ENCODE data around the gene CXCL1.

Gene CXCL1

GRCh38 chr4:73862322-73862721, 6.9 kb upstream of the CXCL1 start:
- TF ChIP-seq CTCF (conservative IDR thresholded peaks at IDR 0.05), result no peak
- H3K27ac ChIP-seq, result no peak overlapping the region

GRCh38 chr4:73864365-73864764, 4.8 kb upstream of the CXCL1 start:
- TF ChIP-seq CTCF (conservative IDR thresholded peaks at IDR 0.05), result peak; percentile 99
- peak overlapping the region; percentile 1; the same call in 1 of the 2 replicates for H3K27ac ChIP-seq

GRCh38 chr4:73864961-73865360, 4.2 kb upstream of the CXCL1 start:
- H3K27ac ChIP-seq, result peak overlapping the region; percentile 1; the same call in 1 of the 2 replicates
- TF ChIP-seq CTCF (conservative IDR thresholded peaks at IDR 0.05), result no peak

- no peak for TF ChIP-seq CTCF (conservative IDR thresholded peaks at IDR 0.05)
- no peak overlapping the region for H3K27ac ChIP-seq
Measured at GRCh38 chr4:73865431-73866096, 3.6 kb upstream of the CXCL1 start.

- TF ChIP-seq CTCF (conservative IDR thresholded peaks at IDR 0.05), result no peak
- H3K27ac ChIP-seq, result no peak overlapping the region
Measured at GRCh38 chr4:73866246-73866645, 2.9 kb upstream of the CXCL1 start.

- peak; percentile 72 for TF ChIP-seq CTCF (conservative IDR thresholded peaks at IDR 0.05)
- no peak overlapping the region for H3K27ac ChIP-seq
Measured at GRCh38 chr4:73867783-73868182, 1.4 kb upstream of the CXCL1 start.

GRCh38 chr4:73868206-73869129, 725 bp upstream of the CXCL1 start:
- peak overlapping the region; percentile 55; the same call in 1 of the 2 replicates for H3K27ac ChIP-seq
- no peak; the same call in 1 of the 2 replicates for TF ChIP-seq CTCF (conservative IDR thresholded peaks at IDR 0.05)
